Measurements from ENCODE around the gene ICAM1. TPM values are rescaled to one million over a fixed set of nuclear protein-coding genes. Genes with fewer than 3 reads are reported as not detected.
"Not testable (repeated sequence)": the region's sequence is repeated elsewhere in the genome, so short reads cannot be mapped to it uniquely, and the experiment has no call there.

ICAM1 gene
- total RNA-seq, 1 donor from 2014 or later: 245 TPM

- DNase-seq (no peak), ATAC-seq (peak; percentile 45)
- no peaks in the 10 kb centered on the region for H3K36me3 ChIP-seq
- no peak for TF ChIP-seq CTCF (IDR thresholded peaks at IDR 0.05)
- peaks cover 27% of the 10 kb centered on the region for H3K4me1 ChIP-seq
- H3K27me3 ChIP-seq: no peaks in the 10 kb centered on the region
- H3K9me3 ChIP-seq: no peaks in the 10 kb centered on the region
- no peak overlapping the region for H3K4me3 ChIP-seq
- intact Hi-C loops (cut with DNase I): no loop called here
- peak overlapping the region; percentile 83 for H3K27ac ChIP-seq
Observed at GRCh38 chr19:10237702-10238101, 33.2 kb upstream of the ICAM1 start.

GRCh38 chr19:10238172-10238783 is 32.6 kb upstream of the ICAM1 start:
- ATAC-seq: peak; percentile 85
- Histone ChIP-seq H3K4me3 (no peak overlapping the region), H3K9me3 (no peaks in the 10 kb centered on the region), H3K27ac (peak overlapping the region; percentile 83), H3K36me3 (no peaks in the 10 kb centered on the region), H3K27me3 (no peaks in the 10 kb centered on the region), H3K4me1 (peaks cover 27% of the 10 kb centered on the region)
- intact Hi-C loops (cut with DNase I): no loop called here
- no peak for TF ChIP-seq CTCF (IDR thresholded peaks at IDR 0.05)
- DNase-seq: peak; percentile 75

- H3K27ac ChIP-seq; H3K36me3 ChIP-seq; DNase-seq; H3K9me3 ChIP-seq; H3K27me3 ChIP-seq; H3K4me3 ChIP-seq; ATAC-seq; intact Hi-C loops (cut with DNase I): not testable (repeated sequence)
- H3K4me1 ChIP-seq: peaks cover 10% of the 10 kb centered on the region
Observed at GRCh38 chr19:10241826-10242449, 29.0 kb upstream of the ICAM1 start.

GRCh38 chr19:10243606-10244005 is 27.3 kb upstream of the ICAM1 start:
- no peak for TF ChIP-seq CTCF (IDR thresholded peaks at IDR 0.05)
- H3K9me3 ChIP-seq: no peaks in the 10 kb centered on the region
- no peak for DNase-seq
- no peak overlapping the region for H3K27ac ChIP-seq
- no peak overlapping the region for H3K4me3 ChIP-seq
- intact Hi-C loops (cut with DNase I): no loop called here
- no peaks in the 10 kb centered on the region for H3K36me3 ChIP-seq
- no peaks in the 10 kb centered on the region for H3K4me1 ChIP-seq
- ATAC-seq: no peak
- no peaks in the 10 kb centered on the region for H3K27me3 ChIP-seq

- Histone ChIP-seq H3K27ac (no peak overlapping the region), H3K4me1 (peaks cover 6% of the 10 kb centered on the region), H3K27me3 (no peaks in the 10 kb centered on the region), H3K36me3 (no peaks in the 10 kb centered on the region), H3K9me3 (no peaks in the 10 kb centered on the region), H3K4me3 (no peak overlapping the region)
- ATAC-seq (no peak), DNase-seq (no peak)
- TF ChIP-seq CTCF (IDR thresholded peaks at IDR 0.05): no peak
- intact Hi-C loops (cut with DNase I): no loop called here
Observed at GRCh38 chr19:10245189-10245939, 25.6 kb upstream of the ICAM1 start.

GRCh38 chr19:10246511-10246910 is 24.4 kb upstream of the ICAM1 start:
- no peak overlapping the region for H3K27ac ChIP-seq
- DNase-seq: no peak
- TF ChIP-seq CTCF (IDR thresholded peaks at IDR 0.05): no peak
- no peaks in the 10 kb centered on the region for H3K36me3 ChIP-seq
- intact Hi-C loops (cut with DNase I): no loop called here
- no peak overlapping the region for H3K4me3 ChIP-seq
- H3K9me3 ChIP-seq: no peaks in the 10 kb centered on the region
- ATAC-seq: no peak
- no peaks in the 10 kb centered on the region for H3K27me3 ChIP-seq
- peaks cover 16% of the 10 kb centered on the region for H3K4me1 ChIP-seq
